Measurements from ENCODE around the gene FLT4. TPM values are rescaled to one million over a fixed set of nuclear protein-coding genes. Genes with fewer than 3 reads are reported as not detected.
"Not testable (repeated sequence)": the region's sequence is repeated elsewhere in the genome, so short reads cannot be mapped to it uniquely, and the experiment has no call there.

The FLT4 gene
- total and polyA plus RNA-seq, 7 donors, result 1.7 to 7.3 (median 3.5) TPM

GRCh38 chr5:180688330-180689070 lies 39.1 kb upstream of the FLT4 start:
- no peaks in the 10 kb centered on the region for H3K9me3 ChIP-seq
- no peak for ATAC-seq
- intact Hi-C loops (cut with DNase I), result no loop called here
- WGBS, 3 donors, result 33 to 36% (median 34%) methylated on average over 8 of the region's 8 CpGs
- peaks cover 2 to 22% (median 3%) of the 10 kb centered on the region in 3 donors for H3K27me3 ChIP-seq (ENCODE audit: insufficient read depth in 3 of 3, low read length in 2 of 3)
- H3K27ac ChIP-seq, result no peak overlapping the region
- no peaks in the 10 kb centered on the region for H3K4me1 ChIP-seq
- no peaks in the 10 kb centered on the region for H3K36me3 ChIP-seq (ENCODE audit: insufficient read depth in 1 of 2, low read depth in 1 of 2)
- H3K4me3 ChIP-seq, result no peak overlapping the region
- TF ChIP-seq, protein P1, sequence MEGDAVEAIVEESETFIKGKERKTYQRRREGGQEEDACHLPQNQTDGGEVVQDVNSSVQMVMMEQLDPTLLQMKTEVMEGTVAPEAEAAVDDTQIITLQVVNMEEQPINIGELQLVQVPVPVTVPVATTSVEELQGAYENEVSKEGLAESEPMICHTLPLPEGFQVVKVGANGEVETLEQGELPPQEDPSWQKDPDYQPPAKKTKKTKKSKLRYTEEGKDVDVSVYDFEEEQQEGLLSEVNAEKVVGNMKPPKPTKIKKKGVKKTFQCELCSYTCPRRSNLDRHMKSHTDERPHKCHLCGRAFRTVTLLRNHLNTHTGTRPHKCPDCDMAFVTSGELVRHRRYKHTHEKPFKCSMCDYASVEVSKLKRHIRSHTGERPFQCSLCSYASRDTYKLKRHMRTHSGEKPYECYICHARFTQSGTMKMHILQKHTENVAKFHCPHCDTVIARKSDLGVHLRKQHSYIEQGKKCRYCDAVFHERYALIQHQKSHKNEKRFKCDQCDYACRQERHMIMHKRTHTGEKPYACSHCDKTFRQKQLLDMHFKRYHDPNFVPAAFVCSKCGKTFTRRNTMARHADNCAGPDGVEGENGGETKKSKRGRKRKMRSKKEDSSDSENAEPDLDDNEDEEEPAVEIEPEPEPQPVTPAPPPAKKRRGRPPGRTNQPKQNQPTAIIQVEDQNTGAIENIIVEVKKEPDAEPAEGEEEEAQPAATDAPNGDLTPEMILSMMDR (IDR thresholded peaks at IDR 0.05), result no peak
- no peak for DNase-seq

DNA sequence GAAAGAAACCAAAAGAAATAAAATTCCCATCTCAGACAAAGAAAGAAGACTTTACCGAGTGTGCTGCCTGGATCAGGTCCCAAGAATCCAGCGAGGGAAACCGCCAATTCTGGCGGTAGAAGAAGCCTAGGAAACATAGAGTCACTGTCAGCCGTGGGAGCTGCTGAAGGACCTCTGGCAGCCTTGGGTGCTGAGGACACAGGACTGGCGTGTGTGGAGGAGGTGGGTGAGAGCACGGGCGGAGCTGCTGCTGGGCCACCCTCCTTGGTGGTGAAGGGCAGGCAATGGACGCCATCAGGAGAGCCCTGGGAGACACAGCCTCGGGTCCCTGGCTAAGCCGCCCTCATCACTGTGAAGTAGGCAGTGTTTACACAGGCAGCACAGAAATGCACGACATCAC lies 37.4 kb upstream of the FLT4 start:
- peaks cover 2 to 23% (median 3%) of the 10 kb centered on the region in 3 donors for H3K27me3 ChIP-seq (ENCODE audit: insufficient read depth in 3 of 3, low read length in 2 of 3)
- H3K4me3 ChIP-seq; H3K27ac ChIP-seq; H3K36me3 ChIP-seq (ENCODE audit: insufficient read depth in 1 of 2, low read depth in 1 of 2); intact Hi-C loops (cut with DNase I); ATAC-seq; H3K9me3 ChIP-seq; DNase-seq; H3K4me1 ChIP-seq: not testable (repeated sequence)
- WGBS, 3 donors, result 51 to 57% (median 55%) methylated on average over 12 of the region's 12 CpGs

- ATAC-seq (no peak), DNase-seq (no peak)
- Histone ChIP-seq H3K27ac (no peak overlapping the region), H3K4me1 (no peaks in the 10 kb centered on the region), H3K36me3 (ENCODE audit: insufficient read depth in 1 of 2, low read depth in 1 of 2) (no peaks in the 10 kb centered on the region), H3K27me3 (ENCODE audit: insufficient read depth in 3 of 3, low read length in 2 of 3) (peaks cover 0 to 23% (median 5%) of the 10 kb centered on the region in 3 donors), H3K9me3 (no peaks in the 10 kb centered on the region), H3K4me3 (no peak overlapping the region)
- 71 to 74% (median 72%) methylated on average over 15 of the region's 15 CpGs for WGBS, 3 donors
- intact Hi-C loops (cut with DNase I), result no loop called here
- TF ChIP-seq, protein P1 (IDR thresholded peaks at IDR 0.05), result no peak
These were observed 35.3 kb upstream of the FLT4 start for GRCh38 chr5:180684623-180685161.

GRCh38 chr5:180683220-180683922 lies 34.0 kb upstream of the FLT4 start:
- no peaks in the 10 kb centered on the region for H3K36me3 ChIP-seq (ENCODE audit: insufficient read depth in 1 of 2, low read depth in 1 of 2)
- intact Hi-C loops (cut with DNase I), result no loop called here
- no peak for DNase-seq
- ATAC-seq, result no peak
- WGBS, 3 donors, result 72 to 78% (median 74%) methylated on average over 6 of the region's 6 CpGs
- H3K27me3 ChIP-seq (ENCODE audit: insufficient read depth in 3 of 3, low read length in 2 of 3), result peaks cover 0 to 22% (median 5%) of the 10 kb centered on the region in 3 donors
- H3K9me3 ChIP-seq, result no peaks in the 10 kb centered on the region
- no peak overlapping the region for H3K27ac ChIP-seq
- TF ChIP-seq, protein P1 (IDR thresholded peaks at IDR 0.05), result no peak
- no peaks in the 10 kb centered on the region for H3K4me1 ChIP-seq
- H3K4me3 ChIP-seq, result no peak overlapping the region

DNA sequence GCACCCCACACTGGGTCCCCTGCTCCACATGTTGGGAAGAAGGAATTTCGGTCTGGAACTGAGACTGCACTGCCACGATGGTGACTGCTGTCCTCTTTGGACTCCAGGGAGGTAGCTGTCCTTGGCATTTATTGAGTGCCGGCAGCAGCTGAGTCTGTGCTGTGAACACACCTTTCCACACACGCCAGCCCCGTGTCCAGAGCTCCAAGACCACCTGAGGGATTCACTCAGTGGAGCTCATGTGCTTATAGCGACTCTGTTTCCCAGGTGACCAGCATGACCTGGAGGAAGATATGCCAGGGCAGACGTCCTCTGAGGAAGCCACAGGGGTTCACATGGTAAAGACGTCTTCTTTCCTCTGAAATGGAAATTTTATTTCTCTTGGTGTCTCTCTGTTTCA lies 33.2 kb upstream of the FLT4 start:
- Histone ChIP-seq H3K36me3 (ENCODE audit: insufficient read depth in 1 of 2, low read depth in 1 of 2) (no peaks in the 10 kb centered on the region), H3K27me3 (ENCODE audit: insufficient read depth in 3 of 3, low read length in 2 of 3) (peaks cover 0 to 25% (median 5%) of the 10 kb centered on the region in 3 donors), H3K27ac (no peak overlapping the region), H3K4me1 (no peaks in the 10 kb centered on the region), H3K9me3 (no peaks in the 10 kb centered on the region), H3K4me3 (no peak overlapping the region)
- 63 to 77% (median 71%) methylated on average over 8 of the region's 8 CpGs for WGBS, 3 donors
- TF ChIP-seq, protein P1 (IDR thresholded peaks at IDR 0.05), result no peak
- intact Hi-C loops (cut with DNase I), result no loop called here
- DNase-seq (no peak), ATAC-seq (no peak)

- H3K4me1 ChIP-seq; H3K27ac ChIP-seq; H3K36me3 ChIP-seq (ENCODE audit: insufficient read depth in 1 of 2, low read depth in 1 of 2); H3K9me3 ChIP-seq; DNase-seq; ATAC-seq; intact Hi-C loops (cut with DNase I); H3K4me3 ChIP-seq: not testable (repeated sequence)
- H3K27me3 ChIP-seq (ENCODE audit: insufficient read depth in 3 of 3, low read length in 2 of 3), result peaks cover 0 to 22% (median 5%) of the 10 kb centered on the region in 3 donors
- 75 to 85% (median 79%) methylated on average over 12 of the region's 12 CpGs for WGBS, 3 donors
These were observed 32.6 kb upstream of the FLT4 start for GRCh38 chr5:180682008-180682407.

- DNase-seq; H3K36me3 ChIP-seq (ENCODE audit: insufficient read depth in 1 of 2, low read depth in 1 of 2); intact Hi-C loops (cut with DNase I); H3K9me3 ChIP-seq; H3K4me3 ChIP-seq; H3K4me1 ChIP-seq; H3K27ac ChIP-seq; ATAC-seq: not testable (repeated sequence)
- 87 to 89% (median 88%) methylated on average over 10 of the region's 10 CpGs for WGBS, 3 donors
- H3K27me3 ChIP-seq (ENCODE audit: insufficient read depth in 3 of 3, low read length in 2 of 3), result peaks cover 0 to 27% (median 7%) of the 10 kb centered on the region in 3 donors
These were observed 28.9 kb upstream of the FLT4 start for GRCh38 chr5:180678319-180678718.
